Panc1 (cell line): Measurements from ENCODE around the gene PCAT7. TPM values are rescaled to one million over a fixed set of nuclear protein-coding genes. Genes with fewer than 3 reads are reported as not detected.
"Not testable (repeated sequence)": the region's sequence is repeated elsewhere in the genome, so short reads cannot be mapped to it uniquely, and the experiment has no call there.

ENCODE experiments used
- ATAC-seq: fragments of 200-7000 bp; cut with Tn5 transposase; 2 replicates; pipeline ENCODE4 v1.9.1; 2020; ENCODE audit warnings: mild to moderate bottlenecking, moderate library complexity
- BruUV-seq: library from RNA; stranded (reverse); fragments of 400-500 nt; replicated peaks from 2 replicates; lab custom pipeline; 2021; lab: Mats Ljungman, UMichigan
- CTCF ChIA-PET: fragments of 300-600 bp; sonication (Branson Sonifier 250); formaldehyde crosslinking; loops from one replicate; lab custom pipeline; 2022; ENCODE audit warnings: antibody characterized with exemption; lab: Charles Lee
- POLR2A ChIA-PET: fragments of 300-600 bp; sonication (Branson Sonifier 250); formaldehyde crosslinking; loops from one replicate; lab custom pipeline; 2022; ENCODE audit warnings: antibody characterized with exemption; lab: Charles Lee
- DNase-seq: peaks from one replicate; pipeline ENCODE4 v3.0.0-alpha.2; 2010; ENCODE audit warnings: low read depth, low spot score
- H3K27ac ChIP-seq: 2 replicates; pipeline ENCODE4 v1.5.1; 2011; ENCODE audit warnings: mild to moderate bottlenecking, low read length, inconsistent platforms
- H3K27me3 ChIP-seq: fragments of 200-500 bp; sonication (Bioruptor generic); 2 replicates; pipeline ENCODE4 v1.6.0; 2014; ENCODE audit warnings: low read length, inconsistent platforms; ENCODE audit not compliant: control insufficient read depth, insufficient read depth
- H3K36me3 ChIP-seq: fragments of 200-500 bp; sonication (Bioruptor generic); 2 replicates; pipeline ENCODE4 v1.5.1; 2014; ENCODE audit warnings: inconsistent platforms, mild to moderate bottlenecking, low read length, moderate library complexity; ENCODE audit not compliant: control insufficient read depth, insufficient read depth
- H3K4me1 ChIP-seq: 2 replicates; pipeline ENCODE4 v1.5.1; 2011; ENCODE audit warnings: inconsistent platforms, mild to moderate bottlenecking, low read length, moderate library complexity; ENCODE audit not compliant: control insufficient read depth, insufficient read depth
- H3K4me3 ChIP-seq, 2 experiments: 2 replicates each; pipeline ENCODE4 v1.5.1; 2011 to 2012; ENCODE audit warnings: low read depth in 2 of 2, low read length in 2 of 2, mild to moderate bottlenecking in 2 of 2, inconsistent platforms in 1 of 2, moderate library complexity in 1 of 2
- H3K9me3 ChIP-seq: fragments of 200-500 bp; sonication (Bioruptor generic); 2 replicates; pipeline ENCODE4 v1.5.1; 2014; ENCODE audit warnings: low read depth, mild to moderate bottlenecking, inconsistent platforms, low read length, moderate library complexity; ENCODE audit not compliant: control insufficient read depth, insufficient read depth
- POLR2AphosphoS5 ChIP-seq: IDR thresholded peaks from 2 replicates; pipeline ENCODE4 v1.6.1; 2012; ENCODE audit warnings: mild to moderate bottlenecking, low read depth, low read length, moderate library complexity
- REST ChIP-seq, 2 experiments: IDR thresholded peaks; 2 replicates each; pipeline ENCODE4 v1.6.1; 2011 to 2012; ENCODE audit warnings: low read depth in 2 of 2, control low read depth in 1 of 2, low read length in 1 of 2, mild to moderate bottlenecking in 1 of 2, moderate library complexity in 1 of 2; ENCODE audit not compliant: insufficient read depth in 1 of 2
- SIN3A ChIP-seq: IDR thresholded peaks from 2 replicates; pipeline ENCODE4 v1.6.1; 2012; ENCODE audit warnings: low read depth, mild to moderate bottlenecking, low read length, moderate library complexity, borderline replicate concordance; ENCODE audit not compliant: insufficient read depth
- TCF7L2 ChIP-seq: IDR thresholded peaks from 2 replicates; pipeline ENCODE4 v1.6.1; 2011; ENCODE audit warnings: mild to moderate bottlenecking, low read depth, low read length, inconsistent platforms
- in situ Hi-C: cut with HindIII; loops from 2 replicates; pipeline ENCODE4 v1.10.0; 2016; ENCODE audit warnings: low sequenced_read_pairs, low pct_unique_long_range_greater_than_20kb
- intact Hi-C: fragments of 100-400 bp; cut with micrococcal nuclease; formaldehyde crosslinking; loops from one replicate; pipeline ENCODE4 v1.10.0; 2022; ENCODE audit not compliant: unreplicated experiment
- total RNA-seq: library from RNA; stranded (reverse); gene quantifications from one replicate; pipeline ENCODE4 v1.2.1, GENCODE V29; 2021; ENCODE audit not compliant: unreplicated experiment
- TF ChIP-seq, protein P1 (sequence below): fragments of 450-650 bp; IDR thresholded peaks from 2 replicates; pipeline ENCODE4 v1.5.1; 2017; ENCODE audit warnings: mild to moderate bottlenecking

The PCAT7 gene
- total RNA-seq, 1 experiment from 2014 or later, result 0.59 TPM

GRCh38 chr9:94588681-94589080, 33.8 kb downstream of the PCAT7 start:
- H3K4me3 ChIP-seq, result no peak overlapping the region
- no TSS peak for BruUV-seq
- ATAC-seq (no peak), DNase-seq (no peak)
- intact Hi-C loops (no loop called here), in situ Hi-C loops (no loop called here)
- ChIA-PET CTCF (no interaction called here), POLR2A (no interaction called here)
- no peaks in the 10 kb centered on the region for H3K36me3 ChIP-seq
- no peaks in the 10 kb centered on the region for H3K4me1 ChIP-seq
- TF ChIP-seq, protein P1, sequence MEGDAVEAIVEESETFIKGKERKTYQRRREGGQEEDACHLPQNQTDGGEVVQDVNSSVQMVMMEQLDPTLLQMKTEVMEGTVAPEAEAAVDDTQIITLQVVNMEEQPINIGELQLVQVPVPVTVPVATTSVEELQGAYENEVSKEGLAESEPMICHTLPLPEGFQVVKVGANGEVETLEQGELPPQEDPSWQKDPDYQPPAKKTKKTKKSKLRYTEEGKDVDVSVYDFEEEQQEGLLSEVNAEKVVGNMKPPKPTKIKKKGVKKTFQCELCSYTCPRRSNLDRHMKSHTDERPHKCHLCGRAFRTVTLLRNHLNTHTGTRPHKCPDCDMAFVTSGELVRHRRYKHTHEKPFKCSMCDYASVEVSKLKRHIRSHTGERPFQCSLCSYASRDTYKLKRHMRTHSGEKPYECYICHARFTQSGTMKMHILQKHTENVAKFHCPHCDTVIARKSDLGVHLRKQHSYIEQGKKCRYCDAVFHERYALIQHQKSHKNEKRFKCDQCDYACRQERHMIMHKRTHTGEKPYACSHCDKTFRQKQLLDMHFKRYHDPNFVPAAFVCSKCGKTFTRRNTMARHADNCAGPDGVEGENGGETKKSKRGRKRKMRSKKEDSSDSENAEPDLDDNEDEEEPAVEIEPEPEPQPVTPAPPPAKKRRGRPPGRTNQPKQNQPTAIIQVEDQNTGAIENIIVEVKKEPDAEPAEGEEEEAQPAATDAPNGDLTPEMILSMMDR, result no peak
- no peak for TF ChIP-seq REST (IDR thresholded peaks at IDR 0.05; ENCODE audit: insufficient read depth in 1 of 2, low read depth in 2 of 2, low read length in 1 of 2)
- TF ChIP-seq POLR2AphosphoS5, result no peak
- no peak for TF ChIP-seq SIN3A
- TF ChIP-seq TCF7L2, result no peak
- no peak overlapping the region for H3K27ac ChIP-seq
- H3K27me3 ChIP-seq, result no peaks in the 10 kb centered on the region
- no peaks in the 10 kb centered on the region for H3K9me3 ChIP-seq

- H3K4me1 ChIP-seq, POLR2A ChIA-PET, H3K27me3 ChIP-seq, ATAC-seq, H3K9me3 ChIP-seq, H3K4me3 ChIP-seq, DNase-seq, in situ Hi-C loops, intact Hi-C loops, H3K27ac ChIP-seq, BruUV-seq, H3K36me3 ChIP-seq, CTCF ChIA-PET: not testable (repeated sequence)
These were observed 36.2 kb downstream of the PCAT7 start for GRCh38 chr9:94591046-94591545.

GRCh38 chr9:94591876-94592275, 37.0 kb downstream of the PCAT7 start:
- no peaks in the 10 kb centered on the region for H3K27me3 ChIP-seq
- no peaks in the 10 kb centered on the region for H3K9me3 ChIP-seq
- H3K27ac ChIP-seq, result no peak overlapping the region
- H3K36me3 ChIP-seq, result no peaks in the 10 kb centered on the region
- CTCF ChIA-PET, result no interaction called here
- intact Hi-C loops, result no loop called here
- TF ChIP-seq, protein P1, result no peak
- TF ChIP-seq POLR2AphosphoS5 (no peak), TCF7L2 (no peak), REST (IDR thresholded peaks at IDR 0.05; ENCODE audit: insufficient read depth in 1 of 2, low read depth in 2 of 2, low read length in 1 of 2) (no peak)
- ATAC-seq (no peak), DNase-seq (no peak)
- POLR2A ChIA-PET, result no interaction called here
- in situ Hi-C loops, result no loop called here
- H3K4me1 ChIP-seq, result no peaks in the 10 kb centered on the region
- H3K4me3 ChIP-seq, result no peak overlapping the region
- no TSS peak for BruUV-seq

DNA sequence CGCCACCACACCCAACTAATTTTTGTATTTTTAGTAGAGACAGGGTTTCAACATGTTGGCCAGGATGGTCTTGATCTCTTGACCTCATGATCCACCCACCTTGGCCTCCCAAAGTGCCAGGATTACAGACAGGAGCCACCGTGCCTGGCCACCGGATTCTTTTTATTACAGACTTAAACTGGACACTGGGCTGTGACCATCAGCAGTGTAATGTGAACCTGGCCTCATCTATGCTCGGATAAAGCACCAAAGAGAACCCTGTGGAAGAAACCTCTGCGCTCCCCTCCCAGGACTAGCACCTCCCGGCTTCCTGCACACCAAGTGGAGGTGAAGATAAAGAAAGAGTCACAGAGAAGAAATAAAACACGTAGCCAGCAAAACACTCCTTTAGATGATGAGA, 37.8 kb downstream of the PCAT7 start:
- ATAC-seq, in situ Hi-C loops, POLR2A ChIA-PET, intact Hi-C loops, CTCF ChIA-PET, H3K27me3 ChIP-seq, H3K9me3 ChIP-seq, H3K27ac ChIP-seq, H3K4me3 ChIP-seq, BruUV-seq, H3K36me3 ChIP-seq, DNase-seq, H3K4me1 ChIP-seq: not testable (repeated sequence)
